SH-SY5Y (cell line): ENCODE measurements around the gene SLC38A3.

ENCODE experiments used
- GATA2 ChIP-seq: IDR thresholded peaks from 2 replicates; pipeline ENCODE4 v1.6.1; 2011; ENCODE audit warnings: mild to moderate bottlenecking, low read depth, low read length
- GATA3 ChIP-seq: IDR thresholded peaks from 2 replicates; pipeline ENCODE4 v1.6.1; 2011; ENCODE audit warnings: low read depth, mild to moderate bottlenecking, low read length, moderate library complexity

GRCh38 chr3:50268703-50269451 is 63.8 kb downstream of the SLC38A3 start, which contains the start of gene SEMA3B:
- TF ChIP-seq GATA2: no peak
- TF ChIP-seq GATA3: no peak
